Liver (tissue), 9 donors: ENCODE results near the gene ADCY3. TPM values are rescaled to one million over a fixed set of nuclear protein-coding genes. Genes with fewer than 3 reads are reported as not detected.

Experiments
- DNase-seq: peaks from one replicate; pipeline ENCODE4 v3.0.0-alpha.2; 2017; ENCODE audit warnings: low spot score
- H3K27ac ChIP-seq, 2 donors: one replicate each; pipeline ENCODE4 v1.7.0; 2013; ENCODE audit warnings: inconsistent platforms in 2 of 2, low read length in 2 of 2, control low read depth in 1 of 2, low read depth in 1 of 2, mild to moderate bottlenecking in 1 of 2
- H3K27me3 ChIP-seq, 4 donors: one replicate each; pipeline versions ENCODE4 v1.6.1 to v1.7.0; 2013; ENCODE audit warnings: low read length in 3 of 4, inconsistent platforms in 1 of 4, mild to moderate bottlenecking in 1 of 4, moderate library complexity in 1 of 4; ENCODE audit not compliant: control insufficient read depth in 4 of 4, insufficient read depth in 4 of 4
- H3K36me3 ChIP-seq, 4 donors: one replicate each; pipeline versions ENCODE4 v1.6.1 to v1.7.0; 2013; ENCODE audit warnings: low read length in 3 of 4, mild to moderate bottlenecking in 3 of 4, low read depth in 1 of 4, moderate library complexity in 1 of 4; ENCODE audit not compliant: control insufficient read depth in 4 of 4, insufficient read depth in 3 of 4
- H3K4me1 ChIP-seq, 4 donors: one replicate each; pipeline versions ENCODE4 v1.6.1 to v1.7.0; 2013; ENCODE audit warnings: low read length in 3 of 4, mild to moderate bottlenecking in 3 of 4, moderate library complexity in 1 of 4; ENCODE audit not compliant: control insufficient read depth in 4 of 4, insufficient read depth in 4 of 4
- H3K4me3 ChIP-seq, 3 donors: one replicate each; pipeline versions ENCODE4 v1.6.1 to v1.7.0; 2013; ENCODE audit warnings: low read length in 3 of 3, control low read depth in 1 of 3, low read depth in 1 of 3, mild to moderate bottlenecking in 1 of 3
- H3K9ac ChIP-seq, 2 donors: one replicate each; pipeline ENCODE4 v1.7.0; 2013; ENCODE audit warnings: low read length in 2 of 2, mild to moderate bottlenecking in 2 of 2, moderate library complexity in 2 of 2, control low read depth in 1 of 2, low read depth in 1 of 2
- H3K9me3 ChIP-seq, 4 donors: one replicate each; pipeline versions ENCODE4 v1.6.1 to v1.7.0; 2013; ENCODE audit warnings: low read length in 3 of 4; ENCODE audit not compliant: control insufficient read depth in 4 of 4
- EGR1 ChIP-seq, 2 donors: IDR thresholded peaks; 2 replicates each; pipeline ENCODE4 v1.6.1; 2016 to 2018; ENCODE audit warnings: antibody characterized with exemption in 2 of 2, low read depth in 2 of 2
- FOXA1 ChIP-seq: IDR thresholded peaks from 2 replicates; pipeline ENCODE4 v1.6.1; 2016; ENCODE audit warnings: antibody characterized with exemption
- FOXA2 ChIP-seq: IDR thresholded peaks from 2 replicates; pipeline ENCODE4 v1.6.1; 2016; ENCODE audit warnings: antibody characterized with exemption
- GABPA ChIP-seq, 2 donors: IDR thresholded peaks in 1 of 2; conservative IDR thresholded peaks in 1 of 2; 2 replicates each; pipeline ENCODE4 v1.6.1; 2016; ENCODE audit warnings: antibody characterized with exemption in 2 of 2, mild to moderate bottlenecking in 1 of 2, moderate library complexity in 1 of 2
- HNF4A ChIP-seq, 2 donors: conservative IDR thresholded peaks; 2 replicates each; pipeline ENCODE4 v1.6.1; 2016; ENCODE audit warnings: antibody characterized with exemption in 2 of 2, mild to moderate bottlenecking in 2 of 2
- HNF4G ChIP-seq: IDR thresholded peaks from 2 replicates; pipeline ENCODE4 v1.6.1; 2016; ENCODE audit warnings: antibody characterized with exemption
- JUND ChIP-seq, 2 donors: IDR thresholded peaks; 2 replicates each; pipeline ENCODE4 v1.6.1; 2016; ENCODE audit warnings: antibody characterized with exemption in 2 of 2
- NR2F2 ChIP-seq: IDR thresholded peaks from 2 replicates; pipeline ENCODE4 v1.6.1; 2016; ENCODE audit warnings: antibody characterized with exemption
- RAD21 ChIP-seq, 2 donors: IDR thresholded peaks; 2 replicates each; pipeline ENCODE4 v1.6.1; 2016; ENCODE audit warnings: antibody characterized with exemption in 2 of 2, mild to moderate bottlenecking in 2 of 2
- RXRA ChIP-seq, 2 donors: IDR thresholded peaks; 2 replicates each; pipeline ENCODE4 v1.6.1; 2017 to 2018; ENCODE audit warnings: antibody characterized with exemption in 2 of 2, mild to moderate bottlenecking in 1 of 2
- SP1 ChIP-seq: IDR thresholded peaks from 2 replicates; pipeline ENCODE4 v1.6.1; 2018; ENCODE audit warnings: antibody characterized with exemption, mild to moderate bottlenecking
- TAF1 ChIP-seq: conservative IDR thresholded peaks from 2 replicates; pipeline ENCODE4 v1.6.1; 2016; ENCODE audit warnings: antibody characterized with exemption, mild to moderate bottlenecking
- YY1 ChIP-seq: IDR thresholded peaks from 2 replicates; pipeline ENCODE4 v1.6.1; 2016; ENCODE audit warnings: antibody characterized with exemption, mild to moderate bottlenecking
- WGBS: extraction: QIAGEN DNeasy Blood & Tissue Kit; methylation state at CpG from one replicate; pipeline ENCODE4 v1.1.7; 2013; 5-methylcytosine and 5-hydroxymethylcytosine counted together
- polyA plus RNA-seq, 2 donors: library from polyadenylated mRNA; stranded (reverse) in 1 of 2; unstranded in 1 of 2; fragments of 200-250 nt in 1 of 2; fragments of >200 nt in 1 of 2; fragmentation: Nextera tagmentation in 1 of 2; extraction: Ambion mirVana in 1 of 2; gene quantifications; one replicate each; pipeline versions ENCODE4 v1.2.1 to v1.2.3, GENCODE V29; 2013 to 2015
- total RNA-seq, 2 donors: library from RNA; depleted of rRNA; stranded (reverse); fragments of >200 nt; gene quantifications; one replicate each; pipeline ENCODE4 v1.2.3, GENCODE V29; 2014
- TF ChIP-seq, protein P1 (sequence below): IDR thresholded peaks from 2 replicates; pipeline ENCODE4 v1.6.1; 2016; ENCODE audit warnings: antibody characterized with exemption
- TF ChIP-seq, protein P2 (sequence below): fragments of 150-350 bp; IDR thresholded peaks from 2 replicates; pipeline ENCODE4 v1.5.1; 2017; ENCODE audit warnings: improper control_type of control experiment, low read depth, low read length; ENCODE audit not compliant: missing input control
- TF ChIP-seq, protein P3 (sequence below): IDR thresholded peaks from 2 replicates; pipeline ENCODE4 v1.6.1; 2016; ENCODE audit warnings: antibody characterized with exemption
- TF ChIP-seq, protein P4 (sequence below): IDR thresholded peaks from 2 replicates; pipeline ENCODE4 v1.6.1; 2016; ENCODE audit warnings: antibody characterized with exemption
- TF ChIP-seq, protein P5 (sequence below): IDR thresholded peaks from 2 replicates; pipeline ENCODE4 v1.6.1; 2016; ENCODE audit warnings: antibody characterized with exemption, mild to moderate bottlenecking
- donor health status: healthy.
- donor health status: healthy.
- donor health status: healthy.
- donor health status: healthy.
- donor health status: healthy.

ADCY3 gene
- total and polyA plus RNA-seq, 4 donors: 0.99 to 8.4 (median 6.4) TPM

DNA sequence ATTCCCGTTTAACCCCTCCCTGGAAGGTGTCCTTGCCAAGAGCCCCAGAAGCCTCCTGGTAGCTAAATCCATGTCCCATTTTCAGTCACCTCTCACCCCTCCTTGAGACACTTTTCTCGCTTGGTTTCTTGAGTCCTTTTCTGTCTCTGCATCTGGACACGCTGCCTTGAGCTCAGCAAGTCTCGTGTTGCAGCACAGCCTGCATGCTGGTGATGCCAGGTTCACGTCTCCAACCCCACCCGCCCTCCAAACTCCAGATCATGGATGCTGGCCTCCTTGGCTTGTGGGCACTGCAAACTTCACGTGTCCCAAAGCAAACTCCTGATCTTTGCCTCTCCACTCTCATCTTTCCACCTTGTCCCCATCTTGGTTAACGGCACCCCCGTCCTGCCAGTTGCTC, 87.5 kb downstream of the ADCY3 start:
- 82% methylated on average over 9 of the region's 9 CpGs for WGBS
- H3K36me3 ChIP-seq: peaks cover 0 to 2% (median 0%) of the 10 kb centered on the region in 4 donors

More for the DNA sequence above, 87.5 kb downstream of the ADCY3 start:
- TF ChIP-seq HNF4G: no peak
- TF ChIP-seq RAD21 (IDR thresholded peaks at IDR 0.05): no peak
- TF ChIP-seq, protein P1, sequence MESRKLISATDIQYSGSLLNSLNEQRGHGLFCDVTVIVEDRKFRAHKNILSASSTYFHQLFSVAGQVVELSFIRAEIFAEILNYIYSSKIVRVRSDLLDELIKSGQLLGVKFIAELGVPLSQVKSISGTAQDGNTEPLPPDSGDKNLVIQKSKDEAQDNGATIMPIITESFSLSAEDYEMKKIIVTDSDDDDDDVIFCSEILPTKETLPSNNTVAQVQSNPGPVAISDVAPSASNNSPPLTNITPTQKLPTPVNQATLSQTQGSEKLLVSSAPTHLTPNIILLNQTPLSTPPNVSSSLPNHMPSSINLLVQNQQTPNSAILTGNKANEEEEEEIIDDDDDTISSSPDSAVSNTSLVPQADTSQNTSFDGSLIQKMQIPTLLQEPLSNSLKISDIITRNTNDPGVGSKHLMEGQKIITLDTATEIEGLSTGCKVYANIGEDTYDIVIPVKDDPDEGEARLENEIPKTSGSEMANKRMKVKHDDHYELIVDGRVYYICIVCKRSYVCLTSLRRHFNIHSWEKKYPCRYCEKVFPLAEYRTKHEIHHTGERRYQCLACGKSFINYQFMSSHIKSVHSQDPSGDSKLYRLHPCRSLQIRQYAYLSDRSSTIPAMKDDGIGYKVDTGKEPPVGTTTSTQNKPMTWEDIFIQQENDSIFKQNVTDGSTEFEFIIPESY: no peak
- TF ChIP-seq JUND (IDR thresholded peaks at IDR 0.05): no peak
- no peak for TF ChIP-seq NR2F2
- TF ChIP-seq RXRA (IDR thresholded peaks at IDR 0.05): no peak
- TF ChIP-seq FOXA2: no peak
- no peak for TF ChIP-seq YY1
- TF ChIP-seq, protein P2, sequence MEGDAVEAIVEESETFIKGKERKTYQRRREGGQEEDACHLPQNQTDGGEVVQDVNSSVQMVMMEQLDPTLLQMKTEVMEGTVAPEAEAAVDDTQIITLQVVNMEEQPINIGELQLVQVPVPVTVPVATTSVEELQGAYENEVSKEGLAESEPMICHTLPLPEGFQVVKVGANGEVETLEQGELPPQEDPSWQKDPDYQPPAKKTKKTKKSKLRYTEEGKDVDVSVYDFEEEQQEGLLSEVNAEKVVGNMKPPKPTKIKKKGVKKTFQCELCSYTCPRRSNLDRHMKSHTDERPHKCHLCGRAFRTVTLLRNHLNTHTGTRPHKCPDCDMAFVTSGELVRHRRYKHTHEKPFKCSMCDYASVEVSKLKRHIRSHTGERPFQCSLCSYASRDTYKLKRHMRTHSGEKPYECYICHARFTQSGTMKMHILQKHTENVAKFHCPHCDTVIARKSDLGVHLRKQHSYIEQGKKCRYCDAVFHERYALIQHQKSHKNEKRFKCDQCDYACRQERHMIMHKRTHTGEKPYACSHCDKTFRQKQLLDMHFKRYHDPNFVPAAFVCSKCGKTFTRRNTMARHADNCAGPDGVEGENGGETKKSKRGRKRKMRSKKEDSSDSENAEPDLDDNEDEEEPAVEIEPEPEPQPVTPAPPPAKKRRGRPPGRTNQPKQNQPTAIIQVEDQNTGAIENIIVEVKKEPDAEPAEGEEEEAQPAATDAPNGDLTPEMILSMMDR: no peak
- TF ChIP-seq EGR1 (IDR thresholded peaks at IDR 0.05; ENCODE audit: low read depth in 2 of 2): no peak
- TF ChIP-seq, protein P3, sequence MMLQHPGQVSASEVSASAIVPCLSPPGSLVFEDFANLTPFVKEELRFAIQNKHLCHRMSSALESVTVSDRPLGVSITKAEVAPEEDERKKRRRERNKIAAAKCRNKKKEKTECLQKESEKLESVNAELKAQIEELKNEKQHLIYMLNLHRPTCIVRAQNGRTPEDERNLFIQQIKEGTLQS: no peak
- TF ChIP-seq, protein P4, sequence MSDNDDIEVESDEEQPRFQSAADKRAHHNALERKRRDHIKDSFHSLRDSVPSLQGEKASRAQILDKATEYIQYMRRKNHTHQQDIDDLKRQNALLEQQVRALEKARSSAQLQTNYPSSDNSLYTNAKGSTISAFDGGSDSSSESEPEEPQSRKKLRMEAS: no peak
- no peak for TF ChIP-seq FOXA1
- TF ChIP-seq SP1: no peak
- TF ChIP-seq GABPA (IDR thresholded peaks at IDR 0.05 in 1 of 2, conservative IDR thresholded peaks at IDR 0.05 in 1 of 2): no peak
- no peak for TF ChIP-seq TAF1
- TF ChIP-seq HNF4A (conservative IDR thresholded peaks at IDR 0.05): no peak
- TF ChIP-seq, protein P5, sequence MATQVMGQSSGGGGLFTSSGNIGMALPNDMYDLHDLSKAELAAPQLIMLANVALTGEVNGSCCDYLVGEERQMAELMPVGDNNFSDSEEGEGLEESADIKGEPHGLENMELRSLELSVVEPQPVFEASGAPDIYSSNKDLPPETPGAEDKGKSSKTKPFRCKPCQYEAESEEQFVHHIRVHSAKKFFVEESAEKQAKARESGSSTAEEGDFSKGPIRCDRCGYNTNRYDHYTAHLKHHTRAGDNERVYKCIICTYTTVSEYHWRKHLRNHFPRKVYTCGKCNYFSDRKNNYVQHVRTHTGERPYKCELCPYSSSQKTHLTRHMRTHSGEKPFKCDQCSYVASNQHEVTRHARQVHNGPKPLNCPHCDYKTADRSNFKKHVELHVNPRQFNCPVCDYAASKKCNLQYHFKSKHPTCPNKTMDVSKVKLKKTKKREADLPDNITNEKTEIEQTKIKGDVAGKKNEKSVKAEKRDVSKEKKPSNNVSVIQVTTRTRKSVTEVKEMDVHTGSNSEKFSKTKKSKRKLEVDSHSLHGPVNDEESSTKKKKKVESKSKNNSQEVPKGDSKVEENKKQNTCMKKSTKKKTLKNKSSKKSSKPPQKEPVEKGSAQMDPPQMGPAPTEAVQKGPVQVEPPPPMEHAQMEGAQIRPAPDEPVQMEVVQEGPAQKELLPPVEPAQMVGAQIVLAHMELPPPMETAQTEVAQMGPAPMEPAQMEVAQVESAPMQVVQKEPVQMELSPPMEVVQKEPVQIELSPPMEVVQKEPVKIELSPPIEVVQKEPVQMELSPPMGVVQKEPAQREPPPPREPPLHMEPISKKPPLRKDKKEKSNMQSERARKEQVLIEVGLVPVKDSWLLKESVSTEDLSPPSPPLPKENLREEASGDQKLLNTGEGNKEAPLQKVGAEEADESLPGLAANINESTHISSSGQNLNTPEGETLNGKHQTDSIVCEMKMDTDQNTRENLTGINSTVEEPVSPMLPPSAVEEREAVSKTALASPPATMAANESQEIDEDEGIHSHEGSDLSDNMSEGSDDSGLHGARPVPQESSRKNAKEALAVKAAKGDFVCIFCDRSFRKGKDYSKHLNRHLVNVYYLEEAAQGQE: no peak
- Histone ChIP-seq H3K27me3 (no peaks in the 10 kb centered on the region), H3K27ac (no peak overlapping the region), H3K9me3 (no peaks in the 10 kb centered on the region), H3K4me3 (no peak overlapping the region), H3K9ac (no peak overlapping the region), H3K4me1 (peaks cover 0 to 2% (median 0%) of the 10 kb centered on the region in 4 donors)
- no peak for DNase-seq
